ENCODE data around the gene HHIPL2.
"Not testable (repeated sequence)": the region's sequence is repeated elsewhere in the genome, so short reads cannot be mapped to it uniquely, and the experiment has no call there.

Gene HHIPL2

DNA sequence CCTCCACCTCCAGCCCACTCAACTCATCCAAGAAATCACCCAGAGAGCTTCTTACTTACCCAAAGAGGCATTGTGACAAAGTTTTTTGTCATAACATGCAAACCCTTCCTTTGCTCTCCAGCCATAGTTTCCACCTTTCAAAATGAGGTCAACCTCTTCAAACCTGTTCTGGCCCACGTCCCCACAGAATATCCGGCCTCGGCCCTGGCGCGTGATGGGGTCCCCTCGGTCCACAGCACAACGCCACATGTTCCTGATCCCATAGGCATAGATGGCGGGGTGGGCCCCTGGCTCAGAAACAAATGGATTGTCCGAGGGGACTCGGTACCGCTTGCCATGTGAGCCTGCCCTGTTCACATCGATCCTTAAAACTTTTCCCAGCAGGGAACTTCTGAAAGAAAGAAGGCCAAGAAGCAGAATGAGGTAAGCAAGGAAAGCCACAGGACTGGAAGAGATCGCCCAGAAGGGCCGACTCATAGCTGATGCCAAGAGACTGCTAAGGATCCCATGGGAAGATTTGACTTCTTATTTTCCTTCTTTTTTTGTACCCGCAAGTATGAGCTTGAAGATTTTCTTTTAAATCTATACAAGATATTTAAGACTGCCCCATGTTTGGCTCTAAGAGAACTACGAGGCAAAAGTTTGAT, 7.8 kb downstream of the HHIPL2 start:
- no peak for DNase-seq

DNA sequence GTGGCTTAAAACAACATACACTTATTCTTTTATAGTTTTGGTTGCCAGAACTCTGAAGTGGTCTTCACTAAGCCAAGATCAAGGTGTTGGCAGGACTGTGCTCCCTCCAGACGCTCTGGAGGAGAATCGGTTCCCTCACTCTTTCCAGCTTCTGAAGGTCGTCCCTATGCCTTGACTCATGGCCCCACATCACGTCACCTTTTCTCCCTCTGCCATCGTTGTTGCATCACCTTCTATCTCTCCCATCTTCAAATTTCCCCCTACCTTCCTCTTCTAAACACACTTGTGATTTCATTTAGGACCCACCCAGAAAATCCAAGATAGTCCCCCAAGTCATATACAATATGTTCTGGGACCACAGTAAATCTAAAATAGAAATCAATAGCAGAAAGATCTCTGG, 12.4 kb downstream of the HHIPL2 start:
- no peak for DNase-seq

DNA sequence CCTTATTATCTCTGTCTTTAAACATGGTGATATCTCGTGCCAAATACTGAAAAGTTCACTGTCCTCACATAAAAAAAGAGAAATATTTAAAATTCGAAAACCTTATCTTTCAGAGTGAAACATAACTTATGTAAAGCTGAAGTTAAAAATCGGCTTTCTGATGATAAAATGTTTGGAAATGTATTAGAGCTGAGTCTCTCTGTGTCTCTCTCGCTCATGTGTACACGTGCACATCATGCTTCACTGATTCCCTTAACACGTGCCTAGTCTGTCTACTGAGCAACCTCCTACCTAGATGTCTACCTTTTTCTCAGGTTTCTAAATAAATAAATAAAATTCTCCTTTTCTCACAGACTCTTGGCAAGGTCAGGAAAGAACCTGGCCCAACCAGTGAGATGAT, 17.1 kb downstream of the HHIPL2 start:
- no peak for DNase-seq

DNA sequence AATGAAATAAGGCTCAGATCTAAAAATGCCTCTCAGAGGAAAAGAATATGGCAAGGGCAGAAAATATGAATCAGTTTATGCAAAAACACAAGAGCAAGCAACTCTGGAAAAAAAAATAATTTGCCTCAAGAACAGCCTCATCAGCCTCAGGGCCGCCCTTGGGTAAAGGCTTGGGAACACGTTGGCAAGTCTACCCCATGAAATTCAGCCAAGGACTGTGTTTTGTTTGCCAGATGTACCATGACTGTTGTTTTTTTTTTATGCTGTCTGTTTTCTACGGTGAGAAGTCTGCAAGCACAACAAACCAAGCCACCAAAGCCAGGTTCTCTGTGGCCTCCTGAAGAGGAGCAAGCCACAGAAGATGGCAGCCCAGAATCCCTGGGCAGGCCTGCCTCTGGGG, 18.0 kb downstream of the HHIPL2 start:
- no peak for DNase-seq

DNA sequence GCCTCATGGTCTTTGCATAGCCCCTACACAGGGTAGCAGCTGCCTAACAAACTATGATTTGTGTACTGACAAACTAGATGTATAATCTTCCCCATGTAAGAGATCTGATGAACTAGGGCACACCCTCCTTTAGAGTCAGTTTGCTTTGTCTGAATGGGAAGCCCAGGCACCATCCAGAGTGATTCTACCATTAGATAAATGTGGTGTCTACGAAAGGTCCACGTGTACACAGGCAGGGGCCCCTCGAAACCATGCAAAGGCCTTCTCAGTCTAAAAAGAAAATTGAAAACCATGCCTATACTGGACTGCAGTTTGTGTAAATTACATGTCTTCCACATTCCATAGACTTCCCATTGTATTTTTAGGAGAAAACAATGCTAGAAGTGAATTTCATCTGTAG, 18.7 kb downstream of the HHIPL2 start:
- DNase-seq: no peak

DNA sequence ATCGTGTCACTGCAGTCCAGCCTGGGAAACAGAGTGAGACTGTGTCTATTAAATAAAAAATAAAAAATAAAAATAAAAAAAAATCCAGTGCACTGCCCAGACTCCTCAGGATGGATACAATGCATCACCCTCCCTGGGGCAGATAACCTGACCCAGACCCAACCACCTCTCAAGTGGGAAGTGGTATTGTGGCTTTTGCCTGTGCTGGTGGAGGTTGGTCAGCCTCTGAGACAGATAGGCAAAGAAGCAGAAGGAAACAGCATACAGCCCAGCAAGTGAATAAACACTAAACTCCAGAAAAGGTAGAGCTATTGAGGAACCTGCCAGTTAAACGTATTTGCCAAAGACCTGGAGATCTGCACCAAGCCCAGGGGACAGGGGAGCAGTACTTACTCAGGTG, 22.0 kb downstream of the HHIPL2 start:
- no peak for DNase-seq

DNA sequence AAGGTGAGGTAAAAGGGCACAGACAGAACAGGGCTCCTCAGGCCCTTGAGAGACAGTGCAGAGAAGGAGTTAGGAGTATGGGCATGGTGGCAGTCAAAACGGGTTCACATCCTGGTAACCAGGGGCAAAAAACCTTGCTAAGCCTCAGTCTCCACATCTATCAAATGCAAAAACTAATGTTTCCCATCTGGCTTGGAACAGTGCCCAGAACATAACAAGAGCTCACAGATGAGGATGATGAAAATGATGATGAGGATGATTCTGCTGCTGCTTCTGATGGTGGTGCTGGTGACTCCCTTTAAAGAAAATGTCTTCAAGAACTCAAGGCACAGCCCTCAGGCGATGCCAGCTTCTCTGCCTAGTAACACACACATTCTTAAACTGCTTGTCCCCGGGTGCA, 24.1 kb downstream of the HHIPL2 start:
- DNase-seq: no peak

DNA sequence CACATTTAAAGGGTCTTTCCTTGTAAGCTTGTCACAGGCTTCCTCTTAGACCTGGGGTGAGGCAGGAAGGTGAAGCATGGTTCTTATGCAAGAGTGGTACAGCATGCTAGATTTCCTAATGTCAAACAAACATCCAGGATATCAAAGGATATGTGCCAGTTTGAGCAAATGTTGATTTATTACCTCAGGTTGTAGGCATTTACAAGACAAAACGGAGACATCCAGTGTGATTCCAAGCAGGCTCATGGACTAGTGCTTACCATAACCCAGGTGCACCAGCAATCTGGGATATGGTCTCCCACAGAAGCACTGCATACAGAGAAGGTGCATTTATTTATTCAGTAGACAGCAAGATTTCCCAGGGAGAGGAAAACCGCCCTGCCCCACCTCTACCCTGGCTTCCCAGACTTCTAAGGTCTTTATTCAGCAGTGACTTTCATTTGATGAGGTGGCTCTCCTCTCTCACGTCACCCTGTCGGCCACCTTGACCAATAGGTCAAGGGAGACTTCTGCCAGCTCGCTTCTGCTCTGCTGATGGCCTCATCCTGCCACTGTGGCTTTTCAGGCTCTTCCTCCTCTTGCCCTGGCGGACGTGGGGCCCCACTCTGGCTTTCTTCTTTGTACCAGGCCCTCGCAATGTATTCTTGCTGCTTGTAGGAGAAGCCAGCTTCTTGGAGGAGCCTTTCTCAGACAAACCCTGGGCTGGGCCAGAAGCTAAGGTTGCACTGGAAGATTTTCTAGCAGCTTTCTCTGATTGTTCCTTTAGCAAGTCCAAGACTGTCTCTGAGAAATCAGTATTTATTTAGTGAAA, 25.6 kb downstream of the HHIPL2 start:
- DNase-seq: no peak

DNA sequence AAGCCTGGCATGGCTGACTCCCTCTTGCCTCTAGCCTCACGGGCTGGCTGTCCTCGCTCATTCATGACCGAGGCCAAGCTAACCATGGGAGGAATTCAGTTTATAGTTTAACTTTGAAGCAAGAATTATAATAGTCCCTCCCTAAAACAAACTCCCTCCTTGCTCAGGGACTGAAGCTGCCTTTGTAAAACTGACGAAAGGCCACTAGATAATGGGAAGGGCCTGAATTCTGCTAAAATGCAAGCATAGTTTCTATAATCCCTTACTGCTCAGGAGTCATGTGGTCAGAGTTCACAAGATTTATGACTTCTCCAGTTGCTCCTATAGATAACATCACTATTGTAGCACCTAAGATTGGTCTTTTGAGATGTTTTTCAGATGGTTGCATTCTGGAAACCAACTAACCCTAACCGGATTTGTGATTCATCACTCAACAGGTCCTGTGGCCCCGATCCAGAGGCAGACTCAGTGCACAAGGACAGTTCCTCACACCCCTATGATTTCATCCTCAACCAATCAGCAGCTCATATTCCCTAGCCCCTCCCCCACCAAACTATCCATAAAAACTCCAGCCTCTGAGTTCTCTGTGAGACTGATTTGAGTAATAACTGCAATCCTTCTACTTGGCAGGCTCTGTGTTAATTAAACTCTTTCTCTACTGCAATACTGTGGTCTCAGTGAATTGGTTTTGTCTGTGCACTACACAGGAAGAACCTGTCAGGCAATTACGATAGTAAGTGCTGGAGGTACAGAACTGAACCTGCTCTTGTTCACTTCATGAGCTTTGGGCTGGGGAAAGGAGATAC, 26.4 kb downstream of the HHIPL2 start:
- no peak for DNase-seq

DNA sequence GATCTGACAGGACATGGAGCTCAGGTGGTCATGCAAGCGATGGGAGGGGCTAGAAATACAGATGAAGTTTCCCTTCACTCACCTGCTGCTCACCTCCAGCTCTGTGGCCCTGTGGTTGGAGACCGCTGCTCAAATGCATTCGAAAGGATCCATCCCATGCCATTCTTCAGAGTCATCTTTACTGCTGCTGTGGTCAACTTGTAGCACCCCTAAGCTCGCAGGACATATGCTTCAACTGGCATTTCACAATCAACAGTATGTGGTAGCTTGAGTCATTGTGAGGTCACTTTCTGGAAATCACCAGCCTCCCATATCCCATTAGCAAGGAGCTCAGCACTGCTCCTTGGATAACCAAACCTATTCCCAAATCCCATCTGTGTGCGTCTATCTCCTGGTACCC, 58.4 kb downstream of the HHIPL2 start:
- DNase-seq: not testable (repeated sequence)

DNA sequence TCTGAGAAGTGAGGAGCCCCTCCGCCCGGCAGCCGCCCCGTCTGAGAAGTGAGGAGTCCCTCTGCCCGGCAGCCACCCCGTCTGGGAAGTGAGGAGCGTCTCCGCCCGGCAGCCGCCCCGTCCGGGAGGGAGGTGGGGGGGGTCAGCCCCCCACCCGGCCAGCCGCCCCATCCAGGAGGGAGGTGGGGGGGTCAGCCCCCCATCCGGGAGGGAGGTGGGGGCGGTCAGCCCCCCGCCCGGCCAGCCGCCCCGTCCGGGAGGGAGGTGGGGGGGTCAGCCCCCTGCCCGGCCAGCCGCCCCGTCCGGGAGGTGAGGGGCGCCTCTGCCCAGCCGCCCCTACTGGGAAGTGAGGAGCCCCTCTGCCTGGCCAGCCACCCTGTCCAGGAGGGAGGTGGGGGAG, 60.1 kb downstream of the HHIPL2 start:
- DNase-seq: not testable (repeated sequence)

DNA sequence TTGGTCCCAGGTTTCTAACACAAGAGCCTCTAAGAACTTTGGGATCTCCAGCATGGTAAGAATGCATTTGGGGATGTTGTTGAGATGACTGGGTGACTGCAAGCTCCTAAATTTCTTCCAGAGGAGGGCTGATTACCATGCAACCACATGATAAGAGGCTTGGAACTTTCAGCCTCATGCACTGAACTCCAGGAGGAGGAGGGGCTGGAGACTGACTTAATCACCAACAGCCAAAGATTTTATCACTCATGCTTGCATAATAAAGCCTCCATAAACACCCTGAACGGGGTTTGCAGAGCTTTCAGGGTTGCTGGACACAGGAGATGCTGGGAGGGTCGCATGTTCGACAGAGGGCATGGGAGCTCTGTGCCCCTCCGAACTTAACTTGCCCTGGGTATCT, 63.9 kb downstream of the HHIPL2 start:
- not testable (repeated sequence) for DNase-seq

DNA sequence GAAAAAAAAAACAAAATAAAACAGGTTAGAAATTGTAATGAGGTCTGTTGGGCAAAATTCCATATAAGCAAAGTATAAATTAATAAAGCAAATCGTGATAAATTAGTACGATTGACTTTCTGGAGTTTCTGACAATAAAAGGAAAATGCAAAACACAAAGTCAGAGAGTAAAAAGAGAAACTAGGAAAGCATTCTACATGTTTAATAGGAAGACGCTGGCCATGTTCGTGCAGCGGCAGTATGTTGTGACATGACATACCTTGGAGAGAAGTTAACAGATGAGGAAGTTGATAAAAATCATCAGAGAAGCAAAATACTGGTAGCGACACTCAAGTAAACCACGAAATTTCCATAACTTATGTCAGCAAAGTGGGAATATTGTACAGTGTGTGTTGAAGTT, 68.3 kb downstream of the HHIPL2 start:
- not testable (repeated sequence) for DNase-seq

DNA sequence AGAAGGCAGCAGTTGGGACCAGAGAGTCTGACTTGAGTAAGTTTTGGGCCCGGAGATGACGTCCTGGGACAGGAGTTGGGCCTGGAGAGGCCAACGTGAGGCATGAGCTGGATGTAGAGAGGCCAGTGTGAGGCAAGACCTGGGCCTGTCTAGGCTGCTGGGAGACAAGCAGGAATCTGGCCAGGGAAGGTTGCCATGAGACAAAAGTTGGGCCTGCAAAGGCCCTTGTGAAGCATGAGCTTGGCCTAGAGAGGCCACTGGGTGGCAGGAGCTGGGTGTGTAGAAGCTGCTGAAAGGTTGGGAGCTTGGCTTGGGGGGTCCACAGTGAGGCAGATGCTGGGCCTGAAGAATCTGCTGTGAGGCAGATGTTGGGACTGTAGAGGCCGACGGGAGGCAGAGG, 71.5 kb downstream of the HHIPL2 start:
- DNase-seq: not testable (repeated sequence)

DNA sequence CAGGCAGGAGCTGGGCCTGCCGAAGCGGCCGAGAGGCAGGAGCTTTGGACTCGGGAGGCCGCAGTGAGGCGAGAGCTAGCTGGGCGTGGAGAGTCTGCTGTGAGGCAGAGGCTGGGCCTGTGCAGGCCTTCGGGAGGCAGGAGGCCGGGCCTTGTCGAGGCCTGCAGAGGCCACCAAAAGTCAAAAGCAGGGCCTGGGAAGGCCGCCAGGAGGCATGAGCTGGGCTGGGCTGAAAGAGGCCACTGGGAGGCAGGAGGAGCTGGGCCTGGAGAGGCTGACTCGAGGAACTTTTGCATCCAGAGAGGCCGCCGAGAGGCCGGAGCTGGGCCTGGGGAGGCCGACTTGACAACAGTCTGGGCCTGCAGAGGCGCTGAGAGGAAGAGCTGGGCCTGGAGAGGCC, 74.2 kb downstream of the HHIPL2 start:
- not testable (repeated sequence) for DNase-seq

DNA sequence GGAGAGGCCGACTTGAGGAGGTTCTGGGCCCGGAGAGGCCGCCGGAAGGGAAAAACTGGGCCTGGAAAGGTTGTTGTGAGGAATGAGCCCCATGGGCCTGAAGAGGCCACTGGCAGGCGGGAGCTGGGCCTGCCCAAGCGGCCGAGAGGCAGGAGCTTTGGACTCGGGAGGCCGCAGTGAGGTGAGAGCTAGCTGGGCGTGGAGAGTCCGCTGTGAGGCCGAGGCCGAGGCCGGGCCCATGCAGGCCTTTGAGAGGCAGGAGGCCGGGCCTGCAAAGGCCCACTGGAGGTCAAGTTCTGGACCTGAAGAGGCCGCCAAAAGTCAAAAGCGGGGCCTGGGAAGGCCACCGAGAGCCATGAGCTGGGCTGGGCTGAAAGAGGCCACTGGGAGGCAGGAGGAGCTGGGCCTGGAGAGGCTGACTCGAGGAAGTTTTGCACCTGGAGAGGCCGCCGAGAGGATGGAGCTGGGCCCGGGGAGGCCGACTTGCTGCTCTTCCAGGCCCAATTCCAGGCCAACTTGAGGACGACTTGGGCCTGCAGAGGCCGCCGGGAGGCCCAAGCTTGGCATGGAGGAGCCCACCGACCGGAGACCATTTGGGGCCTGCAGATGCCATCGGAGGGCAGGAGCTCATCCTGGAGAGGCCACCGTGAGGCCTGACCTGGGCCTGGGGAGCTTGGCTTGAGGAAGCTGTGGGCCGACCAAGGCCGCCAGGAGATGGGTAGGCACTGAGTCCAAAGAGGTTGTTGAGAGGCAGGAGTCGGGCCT, 74.9 kb downstream of the HHIPL2 start:
- not testable (repeated sequence) for DNase-seq
